Activated CD8-positive, alpha-beta memory T cell treated with anti-CD3 and anti-CD28 coated beads, Interleukin-2, amount 10 ng/mL, durations not matched to agents 7 days and 5 days (primary cell): ENCODE data around the gene OR10H2. TPM values are rescaled to one million over a fixed set of nuclear protein-coding genes. Genes with fewer than 3 reads are reported as not detected.

Experiments
- ATAC-seq: fragments of 150-1000 bp; cut with Tn5 transposase; one replicate; pipeline ENCODE4 v1.10.0; 2021; ENCODE audit warnings: moderate library complexity
- CTCF ChIA-PET: fragments of 350-600 bp; sonication (Branson Sonifier 250); formaldehyde crosslinking; loops from one replicate; lab custom pipeline; 2021; ENCODE audit warnings: antibody characterized with exemption; lab: Charles Lee
- DNase-seq: peaks from one replicate; pipeline ENCODE4 v3.0.0-alpha.2; 2020
- H3K27ac Mint-ChIP-seq: one replicate; pipeline ENCODE4 v1.8.0; 2021; ENCODE audit warnings: mild to moderate bottlenecking, mixed read lengths
- H3K27me3 Mint-ChIP-seq: one replicate; pipeline ENCODE4 v1.8.0; 2021; ENCODE audit warnings: mixed read lengths
- H3K36me3 Mint-ChIP-seq: one replicate; pipeline ENCODE4 v1.8.0; 2021; ENCODE audit warnings: mild to moderate bottlenecking, mixed read lengths
- H3K4me1 Mint-ChIP-seq: one replicate; pipeline ENCODE4 v1.8.0; 2021; ENCODE audit warnings: mixed read lengths
- H3K4me3 Mint-ChIP-seq: one replicate; pipeline ENCODE4 v1.8.0; 2021; ENCODE audit warnings: mild to moderate bottlenecking, moderate library complexity, mixed read lengths
- H3K9me3 Mint-ChIP-seq: one replicate; pipeline ENCODE4 v1.8.0; 2022; ENCODE audit warnings: low read depth, mixed read lengths
- total RNA-seq, 2 experiments: library from RNA; stranded (reverse); gene quantifications; one replicate each; pipeline ENCODE4 v1.2.3, GENCODE V29; 2021

OR10H2 gene
- total RNA-seq, 2 experiments from 2014 or later = not detected

GRCh38 chr19:15776991-15777970 is 49.5 kb downstream of the OR10H2 start:
- Mint-ChIP-seq H3K27ac (no peak overlapping the region), H3K9me3 (no peaks in the 10 kb centered on the region), H3K36me3 (no peaks in the 10 kb centered on the region), H3K27me3 (no peaks in the 10 kb centered on the region), H3K4me1 (no peaks in the 10 kb centered on the region), H3K4me3 (no peak overlapping the region)
- ATAC-seq (no peak), DNase-seq (no peak)
- CTCF ChIA-PET = no interaction called here

Other genes starting within 250 kb of the OR10H2 start
- under 1 TPM; 0.09 to 0.12 TPM for gene PGLYRP2, start 248.5 kb upstream of the OR10H2 start, total RNA-seq
- 1 to 10 TPM; 1.2 to 1.9 TPM for gene CYP4F22, start 219.5 kb upstream of the OR10H2 start, total RNA-seq
- gene CYP4F8, start 112.8 kb upstream of the OR10H2 start, total RNA-seq = not detected
- under 1 TPM in 1 of 2 experiments, not detected in 1; 0.26 TPM for gene CYP4F3, start 87.1 kb upstream of the OR10H2 start, total RNA-seq
- under 1 TPM in 1 of 2 experiments, not detected in 1; 0.19 TPM for gene CYP4F12, start 54.9 kb upstream of the OR10H2 start, total RNA-seq
- gene OR10H3, start 10.0 kb downstream of the OR10H2 start, total RNA-seq = not detected
- not detected for gene OR10H5, start 59.6 kb downstream of the OR10H2 start, total RNA-seq
- not detected for gene OR10H1, start 87.6 kb downstream of the OR10H2 start, total RNA-seq
- not detected for gene CYP4F2, start 170.1 kb downstream of the OR10H2 start, total RNA-seq
- gene CYP4F11, start 206.5 kb downstream of the OR10H2 start, total RNA-seq = not detected
- not detected for gene OR10H4, start 221.0 kb downstream of the OR10H2 start, total RNA-seq